COLO668 (cell line): ENCODE results near the gene CCDC197.
A peak's percentile ranks its signal among the peaks of the same experiment; 100 is the strongest.

Source experiments
- DNase-seq: peaks from one replicate; lab custom pipeline; 2025; ENCODE audit not compliant: unreplicated experiment; lab: John Stamatoyannopoulos, UW

Gene CCDC197

GRCh38 chr14:94040796-94041195 is 43.7 kb downstream of the CCDC197 start:
- no peak for DNase-seq

- DNase-seq: no peak
Measured at GRCh38 chr14:94041551-94042346, 44.6 kb downstream of the CCDC197 start.

- no peak for DNase-seq
Measured at GRCh38 chr14:94042433-94043091, 45.5 kb downstream of the CCDC197 start.

GRCh38 chr14:94043111-94043755 is 46.1 kb downstream of the CCDC197 start:
- no peak for DNase-seq

- DNase-seq: no peak
Measured at GRCh38 chr14:94043756-94044475, 46.8 kb downstream of the CCDC197 start.

- DNase-seq: no peak
Measured at GRCh38 chr14:94044476-94045091, 47.5 kb downstream of the CCDC197 start.

- DNase-seq: no peak
Measured at GRCh38 chr14:94045101-94045500, 48.0 kb downstream of the CCDC197 start.

GRCh38 chr14:94045563-94046345 is 48.7 kb downstream of the CCDC197 start:
- no peak for DNase-seq

GRCh38 chr14:94046696-94047250 is 49.7 kb downstream of the CCDC197 start:
- DNase-seq: no peak

- DNase-seq: no peak
Measured at GRCh38 chr14:94047581-94047980, 50.5 kb downstream of the CCDC197 start.

- DNase-seq: peak; percentile 49
Measured at GRCh38 chr14:94048691-94049624, 51.9 kb downstream of the CCDC197 start.

GRCh38 chr14:94049625-94050023 is 52.5 kb downstream of the CCDC197 start:
- no peak for DNase-seq

- no peak for DNase-seq
Measured at GRCh38 chr14:94050231-94050880, 53.3 kb downstream of the CCDC197 start.

- DNase-seq: no peak
Measured at GRCh38 chr14:94051115-94051514, 54.0 kb downstream of the CCDC197 start.

- DNase-seq: no peak
Measured at GRCh38 chr14:94051779-94052178, 54.7 kb downstream of the CCDC197 start.

GRCh38 chr14:94052199-94052598 is 55.1 kb downstream of the CCDC197 start:
- no peak for DNase-seq

- no peak for DNase-seq
Measured at GRCh38 chr14:94052662-94053061, 55.6 kb downstream of the CCDC197 start.

- DNase-seq: no peak
Measured at GRCh38 chr14:94054401-94054800, 57.3 kb downstream of the CCDC197 start.
